ENCODE measurements around the gene THRSP. TPM values are rescaled to one million over a fixed set of nuclear protein-coding genes. Genes with fewer than 3 reads are reported as not detected.

The THRSP gene
- total and polyA plus RNA-seq, 2 of the 8 experiments (the other 6 are each of a cell fraction or from before 2014, with no cell fraction given), result 0.11 TPM; not detected in 1

- Histone ChIP-seq H3K23me2 (ENCODE audit: low read depth, low read length) (no peaks in the 10 kb centered on the region), H3K9ac (replicated peaks in 1 of 4; ENCODE audit: extremely low read depth in 1 of 4, low read depth in 3 of 4, low read length in 3 of 4) (no peak overlapping the region), H4K20me1 (replicated peaks in 1 of 2; ENCODE audit: control insufficient read depth in 1 of 2, insufficient read depth in 2 of 2, low read length in 2 of 2) (peaks cover 0 to 2% of the 10 kb centered on the region in 2 experiments), H3K14ac (ENCODE audit: insufficient read length) (no peak overlapping the region), H2BK20ac (ENCODE audit: low read length) (no peak overlapping the region), H3K36me3 (ENCODE audit: control insufficient read depth in 2 of 4, insufficient read depth in 4 of 4, low read length in 3 of 4) (peaks cover 0 to 27% (median 10%) of the 10 kb centered on the region in 4 experiments; a peak in 5 of 8 replicates), H3K18ac (ENCODE audit: extremely low read depth, low read length) (no peak overlapping the region), H3K56ac (replicated peaks; ENCODE audit: insufficient read length, low read depth, low read length) (no peak overlapping the region), H4K91ac (replicated peaks; ENCODE audit: insufficient read length, low read length) (no peak overlapping the region), H2BK12ac (ENCODE audit: low read depth, low read length) (no peak overlapping the region), H3K79me1 (ENCODE audit: low read depth, low read length) (no peaks in the 10 kb centered on the region), H3K79me2 (ENCODE audit: control insufficient read depth in 1 of 2, insufficient read depth in 2 of 2, low read length in 2 of 2) (no peaks in the 10 kb centered on the region), H2AK5ac (ENCODE audit: low read depth, low read length) (no peak overlapping the region), H3K4me1 (replicated peaks in 1 of 4; ENCODE audit: control insufficient read depth in 3 of 4, insufficient read depth in 4 of 4, low read length in 3 of 4) (no peaks in the 10 kb centered on the region), H2AFZ (ENCODE audit: low read length) (no peak overlapping the region), H2BK15ac (ENCODE audit: low read length) (no peak overlapping the region), H2BK120ac (replicated peaks; ENCODE audit: low read depth, low read length) (no peak overlapping the region), H4K8ac (ENCODE audit: extremely low read depth, insufficient read depth, low read length) (no peak overlapping the region), H3K9me3 (ENCODE audit: insufficient read depth in 2 of 2, low read depth in 1 of 2, low read length in 1 of 2) (no peaks in the 10 kb centered on the region), H3K4me2 (ENCODE audit: insufficient read depth in 1 of 2, low read depth in 2 of 2, low read length in 2 of 2) (no peak overlapping the region), H3K23ac (ENCODE audit: insufficient read length) (no peak overlapping the region), H3K27ac (ENCODE audit: low read depth, low read length) (no peak overlapping the region), H3K4me3 (ENCODE audit: extremely low read depth in 1 of 4, insufficient read depth in 2 of 4, low read depth in 3 of 4, low read length in 4 of 4) (no peak overlapping the region), H3K4ac (replicated peaks; ENCODE audit: insufficient read length, low read depth, low read length) (no peak overlapping the region), H3K27me3 (replicated peaks in 1 of 4; ENCODE audit: control insufficient read depth in 3 of 4, extremely low read depth in 1 of 4, insufficient read depth in 3 of 4, low read length in 3 of 4) (no peaks in the 10 kb centered on the region), H4K5ac (ENCODE audit: insufficient read length, low read depth, low read length) (no peak overlapping the region), H2BK5ac (ENCODE audit: low read depth, low read length) (no peak overlapping the region)
- ChIA-PET POLR2A (ENCODE audit: partially characterized antibody) (interaction anchor here (1.4 to 1.5 kb wide), 2 partner anchors 11 kb away, joined by 4 to 5 read pairs; no protein-coding TSS in a partner anchor), CTCF (ENCODE audit: partially characterized antibody) (no interaction called here)
- 100% methylated on average over 2 of the region's 2 CpGs; no CpG with 5 or more reads in 1 of the 2 experiments for WGBS, 2 experiments (ENCODE audit: extremely low coverage in 1 of 2, insufficient coverage in 1 of 2, insufficient read length in 1 of 2, insufficient replicate concordance in 2 of 2, low coverage in 1 of 2, low lambda C conversion rate in 2 of 2, missing lambda C conversion rate in 1 of 2)
- FAIRE-seq (no peak), DNase-seq (ENCODE audit: low read depth in 1 of 2, low spot score in 2 of 2) (no peak)
- TF ChIP-seq CTBP2 (IDR thresholded peaks at IDR 0.05; ENCODE audit: borderline replicate concordance, insufficient read depth, insufficient read length, low read length) (no peak), ATF2 (IDR thresholded peaks at IDR 0.05; ENCODE audit: low read length) (no peak), JUND (IDR thresholded peaks at IDR 0.05; ENCODE audit: low read length) (no peak), HDAC2 (IDR thresholded peaks at IDR 0.05; ENCODE audit: borderline replicate concordance in 1 of 2, low read depth in 2 of 2, low read length in 2 of 2) (no peak), NANOG (IDR thresholded peaks at IDR 0.05; ENCODE audit: insufficient read depth, low read depth, low read length, poor library complexity, severe bottlenecking) (no peak), TCF12 (IDR thresholded peaks at IDR 0.05; ENCODE audit: low read depth, low read length) (no peak), RNF2 (IDR thresholded peaks at IDR 0.05; ENCODE audit: borderline replicate concordance, low read depth, low read length, missing control alignments, poor library complexity, severe bottlenecking) (no peak), PHF8 (conservative IDR thresholded peaks at IDR 0.05; ENCODE audit: low read depth, low read length) (no peak), E2F6 (IDR thresholded peaks at IDR 0.05) (no peak)
Observed at GRCh38 chr11:78066471-78066870, 2.8 kb downstream of the THRSP start.
